ENCODE measurements around the gene GAA.

DNA sequence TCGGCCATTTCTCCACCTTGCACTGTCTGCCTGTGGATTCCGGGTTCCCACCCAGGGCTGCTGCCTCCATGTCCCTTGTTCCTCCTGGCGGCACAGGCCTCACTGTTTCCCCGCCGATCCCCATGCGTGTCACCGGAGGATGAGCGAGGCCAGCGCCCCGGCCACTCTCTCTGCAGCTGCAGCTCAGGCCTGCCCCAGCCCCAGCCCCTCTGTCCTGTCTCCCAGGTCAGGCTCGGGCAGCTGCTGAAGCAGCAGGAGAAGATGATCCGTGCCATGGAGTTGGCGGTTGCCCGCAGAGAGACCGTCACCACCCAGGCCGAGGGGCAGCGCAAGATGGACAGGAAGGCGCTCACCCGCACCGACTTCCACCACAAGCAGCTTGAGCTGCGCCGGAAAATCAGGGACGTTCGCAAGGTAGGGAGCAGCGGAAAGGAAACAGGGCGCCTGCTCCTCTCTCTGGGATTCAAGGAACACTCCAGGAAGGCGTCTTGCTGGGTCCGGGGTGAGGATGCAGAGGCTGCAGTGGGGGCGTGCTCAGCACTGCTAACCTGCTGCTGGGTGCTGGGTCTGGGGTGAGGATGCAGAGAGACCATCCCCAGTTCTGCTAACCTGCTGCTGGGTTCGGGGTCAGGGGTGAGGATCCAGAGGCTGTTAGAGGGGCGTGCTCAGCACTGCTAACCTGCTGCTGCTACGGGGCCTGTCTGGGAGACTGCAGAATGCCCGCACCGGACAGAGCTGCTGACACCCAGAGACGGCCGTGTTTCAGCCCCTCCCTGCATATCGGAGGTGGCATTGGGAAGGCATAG, 6.1 kb upstream of the GAA start:
- TF ChIP-seq GATA3 (IDR thresholded peaks at IDR 0.05; ENCODE audit: low read depth, low read length) (no peak), GATA2 (IDR thresholded peaks at IDR 0.05; ENCODE audit: low read depth, low read length) (no peak)

Measured in SH-SY5Y (cell line).